Nephron progenitor cell (in vitro differentiated cells): ENCODE results near the gene SPOCD1.

ENCODE experiments used
- DNase-seq: peaks from one replicate; pipeline ENCODE4 v3.0.0; 2021
- H3K27ac Mint-ChIP-seq: 2 replicates; pipeline ENCODE4 v1.8.0; 2021; ENCODE audit warnings: mild to moderate bottlenecking, moderate library complexity, mixed read lengths
- H3K27me3 Mint-ChIP-seq: 2 replicates; pipeline ENCODE4 v1.8.0; 2021; ENCODE audit warnings: mild to moderate bottlenecking, low read depth, mixed read lengths; ENCODE audit not compliant: poor library complexity
- H3K36me3 Mint-ChIP-seq: 2 replicates; pipeline ENCODE4 v1.8.0; 2021; ENCODE audit warnings: low read depth, mixed read lengths
- H3K4me1 Mint-ChIP-seq: 2 replicates; pipeline ENCODE4 v1.8.0; 2021; ENCODE audit warnings: mixed read lengths
- H3K4me3 Mint-ChIP-seq: 2 replicates; pipeline ENCODE4 v1.8.0; 2021; ENCODE audit warnings: mild to moderate bottlenecking, moderate library complexity, mixed read lengths
- H3K9me3 Mint-ChIP-seq: 2 replicates; pipeline ENCODE4 v1.8.0; 2021; ENCODE audit warnings: mild to moderate bottlenecking, moderate library complexity, mixed read lengths
- TF ChIP-seq, protein P1 (sequence below): fragments of 200-600 bp; sonication (generic); IDR thresholded peaks from 2 replicates; pipeline ENCODE4 v1.5.0; 2021; ENCODE audit warnings: antibody characterized with exemption

Gene SPOCD1

DNA sequence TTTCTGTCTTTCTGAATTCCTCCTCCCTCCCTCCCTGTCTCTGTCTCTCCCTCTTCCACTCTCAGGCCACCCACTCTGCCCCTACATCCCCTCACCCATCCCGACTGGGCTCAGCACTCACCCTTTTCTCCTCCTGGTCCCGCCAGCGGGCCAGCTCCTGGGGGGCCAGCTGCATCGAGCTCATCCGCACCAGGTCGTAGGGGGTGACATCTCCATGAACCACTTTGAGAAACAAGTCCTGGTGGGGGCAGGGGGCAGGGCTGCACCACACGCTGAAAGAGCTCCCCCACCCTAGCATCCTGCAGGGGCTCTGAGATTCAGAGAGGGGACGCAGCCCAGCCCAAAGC, 17.8 kb downstream of the SPOCD1 start:
- Mint-ChIP-seq H3K4me1 (peaks cover 52% of the 10 kb centered on the region), H3K27me3 (peaks cover 15% of the 10 kb centered on the region), H3K27ac (peak overlapping the region; percentile 93), H3K9me3 (no peaks in the 10 kb centered on the region), H3K4me3 (no peak overlapping the region), H3K36me3 (no peaks in the 10 kb centered on the region)
- no peak for DNase-seq
- TF ChIP-seq, protein P1, sequence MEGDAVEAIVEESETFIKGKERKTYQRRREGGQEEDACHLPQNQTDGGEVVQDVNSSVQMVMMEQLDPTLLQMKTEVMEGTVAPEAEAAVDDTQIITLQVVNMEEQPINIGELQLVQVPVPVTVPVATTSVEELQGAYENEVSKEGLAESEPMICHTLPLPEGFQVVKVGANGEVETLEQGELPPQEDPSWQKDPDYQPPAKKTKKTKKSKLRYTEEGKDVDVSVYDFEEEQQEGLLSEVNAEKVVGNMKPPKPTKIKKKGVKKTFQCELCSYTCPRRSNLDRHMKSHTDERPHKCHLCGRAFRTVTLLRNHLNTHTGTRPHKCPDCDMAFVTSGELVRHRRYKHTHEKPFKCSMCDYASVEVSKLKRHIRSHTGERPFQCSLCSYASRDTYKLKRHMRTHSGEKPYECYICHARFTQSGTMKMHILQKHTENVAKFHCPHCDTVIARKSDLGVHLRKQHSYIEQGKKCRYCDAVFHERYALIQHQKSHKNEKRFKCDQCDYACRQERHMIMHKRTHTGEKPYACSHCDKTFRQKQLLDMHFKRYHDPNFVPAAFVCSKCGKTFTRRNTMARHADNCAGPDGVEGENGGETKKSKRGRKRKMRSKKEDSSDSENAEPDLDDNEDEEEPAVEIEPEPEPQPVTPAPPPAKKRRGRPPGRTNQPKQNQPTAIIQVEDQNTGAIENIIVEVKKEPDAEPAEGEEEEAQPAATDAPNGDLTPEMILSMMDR: no peak

DNA sequence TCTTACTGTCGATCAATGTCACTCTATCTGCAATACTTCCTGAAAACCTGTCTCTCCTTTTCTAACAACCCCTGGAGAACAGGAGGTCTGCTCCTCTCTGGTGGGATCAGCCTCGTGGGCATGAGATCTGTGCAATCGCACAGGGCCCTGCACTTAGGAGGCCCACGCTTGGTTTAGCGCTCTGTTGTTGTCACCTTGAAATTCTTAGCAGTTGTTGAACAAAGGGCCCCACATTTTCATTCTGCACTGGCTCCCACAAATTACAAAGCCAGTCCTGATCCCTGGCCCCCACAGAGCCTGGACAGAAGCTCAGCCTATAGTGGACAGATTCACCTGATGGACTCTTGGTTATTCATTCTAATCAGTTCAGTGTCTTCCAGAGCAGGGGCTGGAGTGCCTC, 18.6 kb downstream of the SPOCD1 start:
- Mint-ChIP-seq H3K9me3 (no peaks in the 10 kb centered on the region), H3K4me3 (no peak overlapping the region), H3K27ac (peak overlapping the region; percentile 34), H3K36me3 (no peaks in the 10 kb centered on the region), H3K27me3 (peaks cover 15% of the 10 kb centered on the region), H3K4me1 (peaks cover 46% of the 10 kb centered on the region)
- TF ChIP-seq, protein P1: no peak
- no peak for DNase-seq

DNA sequence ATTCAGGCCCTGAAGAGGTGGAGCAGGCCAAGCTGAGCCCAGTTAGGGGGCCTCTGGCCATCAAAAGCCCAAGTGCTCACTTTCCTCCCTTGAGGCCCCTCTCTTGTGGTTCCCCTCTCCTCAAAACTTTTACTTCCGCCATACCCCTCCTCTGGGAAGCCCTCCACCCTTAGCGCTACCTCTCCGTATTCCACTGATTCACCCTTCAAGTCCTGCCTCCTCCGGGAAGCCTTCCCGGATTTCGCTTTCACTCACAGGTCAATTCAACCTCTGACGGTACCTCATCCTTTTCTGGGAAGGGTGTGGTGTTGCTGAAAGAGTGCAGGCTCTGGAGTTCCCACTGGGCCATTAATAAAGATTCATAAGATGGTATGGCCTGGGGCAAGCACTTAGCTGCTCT, 19.1 kb downstream of the SPOCD1 start:
- Mint-ChIP-seq H3K4me1 (peaks cover 46% of the 10 kb centered on the region), H3K27me3 (peaks cover 15% of the 10 kb centered on the region), H3K4me3 (no peak overlapping the region), H3K36me3 (no peaks in the 10 kb centered on the region), H3K9me3 (no peaks in the 10 kb centered on the region), H3K27ac (peak overlapping the region; percentile 88)
- no peak for DNase-seq
- TF ChIP-seq, protein P1: no peak

DNA sequence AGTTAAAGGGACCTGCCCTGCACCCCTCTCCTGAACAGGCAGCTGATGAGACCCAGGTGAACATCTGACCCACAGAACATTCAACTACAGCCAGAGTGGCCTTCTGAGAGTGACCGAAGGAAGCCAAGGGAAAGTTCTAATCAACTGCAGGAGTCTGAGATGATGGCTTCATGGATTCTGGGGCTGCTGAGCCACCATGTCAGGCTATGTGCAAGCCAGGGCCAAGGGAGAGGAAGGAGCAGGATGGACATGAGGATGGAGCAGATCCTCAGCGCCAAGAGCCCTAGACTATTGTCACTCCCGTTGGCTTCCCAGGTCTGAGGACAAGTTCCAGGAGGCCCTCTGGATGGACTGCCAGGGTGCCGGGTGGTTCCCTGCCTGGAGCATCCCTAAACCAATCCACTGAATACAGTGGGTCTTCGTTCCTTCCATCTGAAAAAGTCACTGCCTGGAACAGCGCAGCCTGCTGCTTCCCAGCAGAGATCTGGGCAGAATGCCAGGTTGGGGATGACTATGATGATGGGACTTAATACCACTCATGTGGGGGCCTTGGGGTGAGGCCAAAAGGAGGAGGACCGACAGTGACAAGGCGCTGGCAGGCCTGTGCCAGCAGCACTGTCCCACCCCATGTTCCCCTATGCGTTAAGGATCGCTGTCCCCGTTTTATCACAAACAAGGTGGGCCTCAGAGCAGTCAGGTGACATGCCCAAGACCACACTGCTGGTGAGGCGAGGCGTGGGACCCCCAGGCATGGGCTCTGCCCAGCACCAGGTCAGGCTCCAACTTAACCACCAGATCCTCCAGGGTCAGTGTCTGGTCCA, 19.8 kb downstream of the SPOCD1 start:
- Mint-ChIP-seq H3K27me3 (peaks cover 18% of the 10 kb centered on the region), H3K36me3 (no peaks in the 10 kb centered on the region), H3K4me1 (peaks cover 40% of the 10 kb centered on the region), H3K4me3 (no peak overlapping the region), H3K9me3 (no peaks in the 10 kb centered on the region), H3K27ac (no peak overlapping the region)
- DNase-seq: no peak
- TF ChIP-seq, protein P1: no peak

DNA sequence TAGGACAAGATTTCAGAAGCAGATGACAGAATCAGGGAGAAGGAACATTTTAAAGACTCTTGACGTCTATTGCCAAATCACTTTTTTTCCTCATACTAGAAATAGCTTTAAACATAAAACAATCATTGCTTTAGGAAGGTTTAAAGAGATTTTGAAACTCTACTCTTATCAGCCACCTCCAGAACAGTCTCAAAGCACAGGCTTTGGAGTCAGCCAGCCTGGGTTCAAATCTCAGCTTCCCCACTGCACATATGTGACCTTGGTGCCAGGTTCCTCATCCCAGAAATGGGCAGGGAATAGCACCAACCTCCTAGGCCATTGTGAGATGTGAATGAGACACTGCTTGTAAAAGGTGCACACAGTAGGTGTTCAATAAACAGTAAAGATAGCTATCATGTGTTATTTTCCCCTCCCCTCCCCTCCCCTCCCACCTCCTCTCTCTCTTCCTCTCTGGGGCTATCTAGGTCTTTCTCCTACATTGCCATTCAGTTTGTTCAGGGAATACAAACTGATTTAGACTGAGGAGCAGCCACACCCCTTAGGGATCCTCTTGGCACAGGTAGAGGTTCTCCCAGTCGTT, 20.6 kb downstream of the SPOCD1 start:
- H3K27me3 Mint-ChIP-seq: peaks cover 19% of the 10 kb centered on the region

More for the DNA sequence above, 20.6 kb downstream of the SPOCD1 start:
- H3K9me3 Mint-ChIP-seq: no peaks in the 10 kb centered on the region
- no peak overlapping the region for H3K27ac Mint-ChIP-seq
- no peak for DNase-seq
- TF ChIP-seq, protein P1: no peak
- H3K4me3 Mint-ChIP-seq: no peak overlapping the region
- peaks cover 33% of the 10 kb centered on the region for H3K4me1 Mint-ChIP-seq
- H3K36me3 Mint-ChIP-seq: no peaks in the 10 kb centered on the region
